T follicular helper cell (primary cell): ENCODE measurements around the gene RETREG1.
"Not testable (repeated sequence)": the region's sequence is repeated elsewhere in the genome, so short reads cannot be mapped to it uniquely, and the experiment has no call there.

Experiments
- DNase-seq: peaks from one replicate; pipeline ENCODE4 v3.0.0-alpha.2; 2020; ENCODE audit warnings: low read depth

RETREG1 gene

GRCh38 chr5:16487456-16487855, 129.3 kb downstream of the RETREG1 start:
- DNase-seq, result no peak

DNA sequence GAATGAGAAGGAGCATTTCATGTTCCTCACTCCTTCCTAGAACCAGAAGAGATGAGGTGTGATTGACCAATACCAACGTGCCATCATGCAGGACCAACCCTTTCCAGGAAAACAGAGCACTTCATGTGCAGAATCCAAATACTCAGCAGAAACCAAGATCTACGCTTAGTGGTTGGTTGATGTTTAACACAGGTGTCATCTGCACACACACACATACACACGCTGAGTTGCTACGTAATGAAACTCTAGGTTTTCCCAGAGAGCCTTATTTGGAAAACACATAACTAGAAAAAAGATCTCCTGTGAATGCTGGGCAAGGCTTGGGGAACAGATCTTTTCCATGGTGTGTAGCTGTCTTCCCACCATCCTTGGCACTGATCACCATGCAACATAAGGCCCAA, 130.1 kb downstream of the RETREG1 start:
- DNase-seq, result no peak

DNA sequence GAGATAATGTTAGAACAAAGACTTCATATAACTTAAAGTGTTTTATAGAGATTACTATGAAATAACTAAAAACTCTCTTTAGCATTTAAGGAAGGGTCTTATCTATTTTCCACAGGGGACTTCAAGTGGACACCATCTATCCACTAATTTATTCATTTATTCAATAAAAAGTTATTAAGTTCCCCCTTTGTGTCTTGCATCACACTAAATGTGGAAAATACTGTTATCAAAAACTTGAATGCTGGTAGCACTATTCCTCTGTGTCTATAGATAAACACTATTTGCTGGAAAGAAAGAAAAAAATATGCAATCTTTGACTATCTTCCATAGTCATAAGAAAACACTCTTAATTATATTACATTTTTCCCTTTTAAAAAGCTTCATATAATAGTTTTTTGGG, 131.1 kb downstream of the RETREG1 start:
- no peak for DNase-seq

DNA sequence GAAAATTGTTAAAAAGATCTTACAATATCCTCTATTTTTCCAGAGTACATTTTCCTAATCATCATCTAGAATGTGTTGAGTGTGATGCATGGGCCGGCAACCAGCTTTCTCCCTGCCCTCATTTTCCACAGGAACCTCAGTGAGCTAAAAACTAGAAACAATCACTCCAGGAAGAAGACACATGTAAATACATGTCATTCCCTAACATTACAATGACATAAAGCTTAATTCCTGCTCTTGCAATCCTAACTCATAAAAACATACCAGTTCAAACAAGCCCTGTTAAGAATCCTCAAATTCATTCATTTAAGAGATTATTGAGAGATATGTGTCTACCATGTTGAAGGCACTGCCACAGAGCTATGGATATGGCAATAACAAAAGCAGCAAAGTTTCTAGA, 132.7 kb downstream of the RETREG1 start:
- DNase-seq, result no peak

DNA sequence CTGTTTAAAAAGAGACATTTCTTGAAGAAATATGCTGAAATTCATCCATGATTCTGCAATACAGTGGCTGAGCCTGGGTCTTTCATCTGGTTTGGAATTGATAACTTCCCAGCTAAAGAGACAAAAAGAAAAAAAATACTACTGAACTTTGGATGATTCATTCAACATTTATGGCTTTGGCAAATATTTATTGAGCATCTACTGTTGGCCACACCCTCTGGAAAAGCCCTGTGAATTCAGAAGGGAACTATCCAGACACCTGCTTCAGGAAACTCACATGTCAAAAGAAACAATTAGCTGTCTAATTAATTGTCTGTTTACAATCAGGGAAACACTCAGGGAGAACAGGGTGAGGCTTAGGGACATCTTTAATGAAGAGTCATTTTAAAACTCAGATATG, 133.4 kb downstream of the RETREG1 start:
- no peak for DNase-seq

GRCh38 chr5:16482891-16483290, 133.9 kb downstream of the RETREG1 start:
- DNase-seq, result no peak

DNA sequence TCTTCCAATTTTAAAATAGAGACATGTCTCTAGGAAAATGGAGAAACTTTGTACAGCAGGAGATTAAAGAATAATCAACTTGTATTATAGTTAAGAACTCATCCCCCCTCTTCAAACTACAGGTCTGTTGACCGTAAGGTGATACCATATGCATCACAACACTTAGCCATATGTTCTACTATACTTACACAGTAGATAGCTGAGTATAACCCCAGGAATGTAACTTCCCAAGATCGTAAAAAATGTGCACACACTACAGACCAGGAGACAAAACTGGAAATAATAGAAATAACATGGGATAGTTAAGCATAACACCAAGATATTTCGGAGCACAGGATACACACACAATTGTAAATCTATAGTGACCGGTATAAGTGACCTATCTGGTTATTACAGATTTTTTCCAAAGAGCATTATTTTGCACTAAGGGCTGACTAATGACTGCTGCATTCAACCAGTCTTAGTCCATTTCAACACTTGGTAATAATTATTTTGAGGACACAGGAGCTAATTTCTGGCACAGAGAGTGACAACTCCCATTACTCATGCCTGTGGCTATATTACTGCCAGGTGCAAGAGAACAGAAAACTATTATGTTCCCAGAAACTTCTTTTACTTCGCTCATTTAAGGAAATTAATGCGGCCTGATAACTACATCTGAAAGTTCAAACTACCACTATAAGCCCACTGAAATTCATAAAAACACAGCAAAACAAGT, 135.8 kb downstream of the RETREG1 start:
- no peak for DNase-seq

DNA sequence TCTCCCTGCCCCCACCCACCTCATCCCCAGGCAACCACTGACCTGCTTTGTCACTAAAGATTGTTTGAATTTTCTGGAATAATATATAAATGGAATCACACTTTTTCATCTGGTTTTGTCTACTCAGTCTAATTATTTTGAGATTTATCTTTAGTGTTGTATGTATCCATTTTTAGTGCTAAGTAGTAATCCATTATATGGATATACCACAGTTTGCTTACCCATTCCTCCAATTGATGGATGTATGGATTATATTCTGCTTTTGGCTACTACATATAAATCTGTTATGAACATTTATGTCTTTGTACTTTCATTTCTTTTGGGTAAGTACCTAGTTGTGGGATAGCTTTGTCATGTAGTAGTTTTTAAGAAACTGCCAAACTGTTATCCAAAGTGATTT, 136.7 kb downstream of the RETREG1 start:
- DNase-seq, result no peak

- no peak for DNase-seq
Observed at GRCh38 chr5:16477541-16477940, 139.3 kb downstream of the RETREG1 start.

GRCh38 chr5:16476417-16476816, 140.4 kb downstream of the RETREG1 start:
- not testable (repeated sequence) for DNase-seq

- DNase-seq, result no peak
Observed at GRCh38 chr5:16471387-16471786, 145.4 kb downstream of the RETREG1 start.

DNA sequence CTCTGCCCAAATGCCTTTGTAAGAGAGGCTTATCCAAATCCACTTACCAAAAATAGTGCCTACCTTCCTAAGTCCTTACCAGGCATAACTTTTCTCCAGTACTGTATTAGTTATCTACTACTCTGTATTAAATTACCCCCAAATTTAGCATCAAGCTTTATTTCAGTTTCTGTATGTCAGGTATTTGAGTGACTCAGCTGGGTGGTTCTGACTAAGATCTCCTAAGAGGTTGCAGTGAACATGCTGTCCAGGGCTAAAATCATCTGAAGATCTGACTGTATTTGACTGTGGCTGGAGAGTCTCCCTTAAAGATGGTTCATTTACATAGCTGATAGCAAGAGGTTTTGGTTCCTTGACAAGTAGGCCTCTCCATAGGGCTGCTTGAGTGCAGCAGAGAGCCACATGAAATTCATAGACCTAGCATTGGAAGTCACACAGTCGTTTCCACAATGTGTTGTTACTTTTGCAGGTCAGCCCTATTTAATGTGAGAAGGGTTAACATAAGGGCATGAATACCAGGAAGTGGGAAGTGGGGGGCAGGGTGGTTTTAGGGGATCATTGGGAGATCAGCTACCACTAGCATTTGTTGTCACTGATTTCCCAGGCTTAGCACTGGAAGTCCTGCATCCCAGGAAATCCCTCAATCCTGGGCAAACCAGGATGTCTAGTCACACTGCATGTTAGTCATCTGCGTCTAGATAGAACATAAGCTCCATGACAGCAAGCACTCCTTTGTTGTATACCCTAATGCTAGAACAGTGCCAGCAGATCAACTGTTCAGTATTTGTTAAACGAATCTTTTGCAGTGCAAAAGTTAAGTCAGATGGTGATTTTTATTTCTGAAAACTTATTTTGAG, 149.2 kb downstream of the RETREG1 start:
- DNase-seq, result no peak

DNA sequence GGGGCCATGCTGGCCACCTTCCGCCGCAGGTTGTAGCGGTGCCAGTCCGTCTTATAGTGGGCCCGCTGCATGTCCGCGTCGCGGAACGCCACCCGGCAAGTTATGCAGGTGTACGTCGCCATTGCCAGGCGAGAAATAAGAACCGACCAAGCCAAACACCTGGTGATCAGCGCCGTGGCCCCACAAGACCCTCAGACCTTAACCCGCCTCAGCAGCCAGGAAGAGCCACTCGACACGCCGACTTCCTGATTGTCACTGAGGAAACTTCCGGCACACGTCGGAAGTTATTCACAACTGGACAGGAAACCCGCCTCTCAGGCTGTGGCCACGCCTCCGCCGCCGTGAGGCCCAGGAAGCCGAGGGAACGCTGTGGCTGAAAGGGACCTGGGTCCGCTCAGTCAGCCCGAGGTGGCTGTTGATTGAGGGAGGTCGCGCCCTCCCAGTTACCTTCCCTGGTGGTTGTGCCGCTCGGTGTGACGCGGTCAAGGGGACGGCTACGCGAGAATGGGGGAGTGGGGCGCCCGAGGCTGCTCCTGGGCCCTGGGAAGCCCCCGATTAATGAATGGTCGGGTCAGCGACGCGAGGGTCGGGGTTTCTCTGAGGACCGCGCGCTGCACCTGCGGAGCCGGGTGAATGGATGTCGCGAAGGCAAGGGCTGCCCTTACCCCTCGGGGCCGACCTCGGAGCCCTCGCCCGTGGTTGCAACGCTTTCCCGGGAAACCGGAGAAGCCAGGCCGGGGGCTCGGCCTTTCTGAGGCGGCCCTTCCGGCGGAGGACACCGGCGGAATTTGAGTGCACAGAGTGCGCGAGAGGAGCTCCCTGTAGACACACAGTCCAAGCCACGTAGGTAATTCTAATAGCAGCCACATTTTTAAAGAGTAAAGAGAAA, 151.0 kb downstream of the RETREG1 start, which contains the start of gene ZNF622:
ZNF622 (minus strand) TSS at position 257 of the 889 bp plus-strand sequence; CDS start at position 122, 135 bp downstream.
- DNase-seq, result peak; percentile 81

- DNase-seq, result no peak
Observed at GRCh38 chr5:16464664-16465543, 151.9 kb downstream of the RETREG1 start.

GRCh38 chr5:16464231-16464630, 152.6 kb downstream of the RETREG1 start:
- DNase-seq, result no peak

- no peak for DNase-seq
Observed at GRCh38 chr5:16461782-16462181, 155.0 kb downstream of the RETREG1 start.

DNA sequence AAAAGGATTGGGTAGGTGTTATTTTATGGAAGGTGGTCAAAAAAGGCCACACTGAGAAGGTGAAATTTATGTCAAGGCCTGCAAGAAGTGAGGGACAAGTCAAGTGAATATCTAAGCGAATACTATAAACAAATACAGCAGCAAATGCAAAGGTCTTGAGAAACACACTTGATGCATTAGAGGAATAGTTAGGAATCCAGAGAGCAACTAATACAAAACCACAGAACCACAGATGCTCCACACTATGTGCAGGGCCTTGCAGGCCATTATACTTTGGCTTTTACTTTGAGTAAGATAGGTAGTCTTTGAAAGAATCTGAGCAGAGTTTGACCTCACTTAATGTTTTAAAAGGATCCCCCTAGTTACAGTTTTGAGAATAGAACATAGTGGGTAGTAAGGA, 155.8 kb downstream of the RETREG1 start:
- DNase-seq, result no peak

GRCh38 chr5:16459451-16459850, 157.3 kb downstream of the RETREG1 start:
- DNase-seq, result no peak

- DNase-seq, result no peak
Observed at GRCh38 chr5:16457853-16458252, 158.9 kb downstream of the RETREG1 start.

- no peak for DNase-seq
Observed at GRCh38 chr5:16457451-16457850, 159.3 kb downstream of the RETREG1 start.
